GM12878 (cell line): ENCODE measurements around the gene CXCL1. TPM values are rescaled to one million over a fixed set of nuclear protein-coding genes. Genes with fewer than 3 reads are reported as not detected.

Source experiments
- ATF7 ChIP-seq: fragments of 450-650 bp; IDR thresholded peaks from 2 replicates; pipeline ENCODE4 v1.6.1; 2016; ENCODE audit warnings: low read depth, mild to moderate bottlenecking
- CUX1 ChIP-seq: IDR thresholded peaks from 2 replicates; pipeline ENCODE4 v1.6.1; 2012; ENCODE audit warnings: improper control_type of control experiment, low read depth, low read length; ENCODE audit not compliant: insufficient replicate concordance
- E2F4 ChIP-seq: IDR thresholded peaks from 2 replicates; pipeline ENCODE4 v1.6.1; 2012; ENCODE audit warnings: low read depth, low read length, improper control_type of control experiment
- ESRRA ChIP-seq: IDR thresholded peaks from 2 replicates; pipeline ENCODE4 v1.6.1; 2012; ENCODE audit warnings: mild to moderate bottlenecking, low read length, improper control_type of control experiment
- POLR2AphosphoS2 ChIP-seq: IDR thresholded peaks from 2 replicates; pipeline ENCODE4 v1.6.1; 2011; ENCODE audit warnings: low read depth, mild to moderate bottlenecking, low read length, improper control_type of control experiment, moderate library complexity
- SPI1 ChIP-seq: IDR thresholded peaks from 2 replicates; pipeline ENCODE4 v1.6.1; 2011; ENCODE audit warnings: low read depth, mild to moderate bottlenecking, low read length, moderate library complexity, borderline replicate concordance; ENCODE audit not compliant: insufficient read depth
- YBX1 ChIP-seq: fragments of 450-650 bp; IDR thresholded peaks from 2 replicates; pipeline ENCODE4 v1.6.1; 2016; ENCODE audit warnings: antibody characterized with exemption
- ZNF592 ChIP-seq: fragments of 450-650 bp; IDR thresholded peaks from 2 replicates; pipeline ENCODE4 v1.6.1; 2017; ENCODE audit warnings: mild to moderate bottlenecking, moderate library complexity
- polyA plus RNA-seq, 11 experiments: library from polyadenylated mRNA; depleted of rRNA in 4 of 11; unstranded in 6 of 11; stranded (reverse) in 5 of 11; fragments of >200 nt; fragmentation: Nextera tagmentation in 4 of 11; fragmentation: Illumina TruSeq in 1 of 11; extraction: Ambion mirVana in 4 of 11; extraction: Trizol in 1 of 11; gene quantifications; 1 replicate in 1 of 11; 2 replicates in 10 of 11; pipeline versions ENCODE4 v1.2.1 to v1.2.3, GENCODE V29; 2011 to 2016; ENCODE audit warnings: inconsistent platforms in 2 of 11, missing spikeins in 2 of 11, low read depth in 1 of 11
- total RNA-seq, 4 experiments: library from RNA; depleted of rRNA in 3 of 4; stranded (reverse); fragments of >200 nt in 3 of 4; fragmentation: Illumina TruSeq in 1 of 4; extraction: Trizol in 1 of 4; gene quantifications; 2 replicates each; pipeline versions ENCODE4 v1.2.1 to v1.2.3, GENCODE V29; 2013 to 2021

CXCL1 gene
- total and polyA plus RNA-seq, 10 of the 15 experiments (the other 5 are each of a cell fraction or from before 2014, with no cell fraction given): not detected

GRCh38 chr4:73839071-73839470, 30.1 kb upstream of the CXCL1 start (continued):
- TF ChIP-seq CUX1 (no peak), POLR2AphosphoS2 (no peak), E2F4 (no peak), YBX1 (no peak), ZNF592 (no peak), ESRRA (no peak), ATF7 (no peak), SPI1 (no peak)
